Mesodermal cell (in vitro differentiated cells): ENCODE data around the gene TAOK2.
"Not testable (repeated sequence)": the region's sequence is repeated elsewhere in the genome, so short reads cannot be mapped to it uniquely, and the experiment has no call there.

Source experiments
- H3K27ac ChIP-seq: 2 replicates; pipeline ENCODE4 v1.7.0; 2013; ENCODE audit warnings: mild to moderate bottlenecking, low read depth, low read length, moderate library complexity; ENCODE audit not compliant: severe bottlenecking
- H3K36me3 ChIP-seq: 2 replicates; pipeline ENCODE4 v1.7.1; 2013; ENCODE audit warnings: mild to moderate bottlenecking, low read length, moderate library complexity; ENCODE audit not compliant: control insufficient read depth, insufficient read depth
- H3K4me1 ChIP-seq: one replicate; pipeline ENCODE4 v1.7.1; 2013; ENCODE audit warnings: mild to moderate bottlenecking, low read length; ENCODE audit not compliant: insufficient read depth, control insufficient read depth, poor library complexity, severe bottlenecking
- H3K4me3 ChIP-seq: 2 replicates; pipeline ENCODE4 v1.7.0; 2013; ENCODE audit warnings: low read length, control low read depth, mild to moderate bottlenecking; ENCODE audit not compliant: insufficient read depth, poor library complexity, severe bottlenecking; ENCODE audit errors: extremely low read depth
- H3K9me3 ChIP-seq: 2 replicates; pipeline ENCODE4 v1.7.1; 2013; ENCODE audit warnings: mild to moderate bottlenecking, low read length, moderate library complexity; ENCODE audit not compliant: control insufficient read depth
- WGBS, 2 experiments: methylation state at CpG; one replicate each; pipeline ENCODE4 v1.1.5; 2013; ENCODE audit warnings: missing lambda C conversion rate in 2 of 2; ENCODE audit not compliant: insufficient coverage in 2 of 2; 5-methylcytosine and 5-hydroxymethylcytosine counted together

Gene TAOK2

GRCh38 chr16:30006095-30006473, 32.4 kb downstream of the TAOK2 start:
- WGBS, 2 experiments, result 92 to 97% methylated on average over 17 to 18 of the region's 18 CpGs

GRCh38 chr16:30006659-30007377, 33.1 kb downstream of the TAOK2 start:
- WGBS, 2 experiments, result 92 to 94% methylated on average over 25 to 31 of the region's 34 CpGs
- H3K36me3 ChIP-seq, result peaks cover 15% of the 10 kb centered on the region
- H3K27ac ChIP-seq, result no peak overlapping the region
- H3K4me3 ChIP-seq, result no peak overlapping the region
- H3K9me3 ChIP-seq, result no peaks in the 10 kb centered on the region
- no peaks in the 10 kb centered on the region for H3K4me1 ChIP-seq

More at GRCh38 chr16:30006095-30006473, 32.4 kb downstream of the TAOK2 start:
- H3K4me1 ChIP-seq, result no peaks in the 10 kb centered on the region
- H3K9me3 ChIP-seq, result no peaks in the 10 kb centered on the region
- H3K36me3 ChIP-seq, result peaks cover 23% of the 10 kb centered on the region
- no peak overlapping the region for H3K27ac ChIP-seq
- no peak overlapping the region for H3K4me3 ChIP-seq

GRCh38 chr16:30007378-30007895, 33.8 kb downstream of the TAOK2 start:
- Histone ChIP-seq H3K27ac (no peak overlapping the region), H3K4me1 (no peaks in the 10 kb centered on the region), H3K36me3 (peaks cover 11% of the 10 kb centered on the region), H3K4me3 (no peak overlapping the region), H3K9me3 (no peaks in the 10 kb centered on the region)
- WGBS, 2 experiments, result 84 to 89% methylated on average over 10 to 11 of the region's 11 CpGs

DNA sequence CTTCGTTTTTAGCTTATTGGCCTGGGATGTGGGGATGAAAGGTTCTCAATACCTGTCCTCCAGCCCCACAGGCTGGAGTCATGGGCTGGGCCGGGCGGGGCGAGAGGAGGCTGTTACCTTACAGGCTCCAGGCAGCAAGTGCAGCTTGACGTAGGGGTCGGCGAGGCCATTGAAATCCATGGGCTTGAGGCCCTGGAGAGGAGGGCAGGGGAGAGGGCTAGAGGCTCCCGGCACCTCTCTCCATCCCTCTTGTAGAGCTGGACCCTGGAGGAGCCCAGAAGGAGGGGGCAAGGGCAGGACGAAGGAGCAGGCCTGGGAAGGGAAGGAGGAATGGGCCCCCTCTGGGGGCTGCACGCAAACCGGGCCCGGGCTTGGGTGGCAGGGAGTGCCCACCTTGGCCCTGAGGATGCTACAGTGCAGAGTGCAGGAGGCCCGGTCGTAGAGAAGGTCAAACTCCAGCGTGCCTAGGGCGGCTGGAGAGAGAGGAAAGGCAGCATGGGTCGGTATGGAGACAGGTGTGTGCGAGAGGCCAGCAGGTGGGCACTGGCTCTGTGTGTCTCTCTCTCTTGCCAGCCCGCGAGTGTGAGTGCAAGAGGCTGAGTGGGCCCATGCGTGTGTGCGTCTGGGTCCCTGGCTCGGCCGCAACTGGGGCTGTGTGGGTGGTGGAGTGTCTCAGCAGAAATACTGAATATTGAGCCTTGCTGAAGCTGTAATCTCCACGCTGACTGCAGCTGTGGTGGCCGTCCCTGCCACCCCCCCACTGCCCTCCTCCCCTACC, 35.6 kb downstream of the TAOK2 start:
- H3K9me3 ChIP-seq, result no peaks in the 10 kb centered on the region
- H3K4me1 ChIP-seq, result no peaks in the 10 kb centered on the region
- peaks cover 9% of the 10 kb centered on the region for H3K36me3 ChIP-seq
- WGBS, 2 experiments, result 68 to 71% methylated on average over 9 to 22 of the region's 26 CpGs
- H3K27ac ChIP-seq, result no peak overlapping the region
- H3K4me3 ChIP-seq, result no peak overlapping the region

- no peaks in the 10 kb centered on the region for H3K9me3 ChIP-seq
- H3K27ac ChIP-seq, result no peak overlapping the region
- WGBS, 2 experiments, result 42 to 52% methylated on average over 20 to 28 of the region's 34 CpGs
- peaks cover 5% of the 10 kb centered on the region for H3K36me3 ChIP-seq
- H3K4me1 ChIP-seq, result no peaks in the 10 kb centered on the region
- peak overlapping the region; percentile 44 for H3K4me3 ChIP-seq
Observed at GRCh38 chr16:30009990-30010843, 36.5 kb downstream of the TAOK2 start.

- WGBS, 2 experiments, result 0 to 1% methylated on average over 44 to 48 of the region's 99 CpGs
- Histone ChIP-seq H3K27ac (no peak within 1 kb of the TSS), H3K4me1 (no peaks in the 10 kb centered on the region), H3K4me3 (peak within 1 kb of the TSS; percentile 44), H3K36me3 (no peaks in the 10 kb centered on the region), H3K9me3 (no peaks in the 10 kb centered on the region)
Observed at GRCh38 chr16:30010844-30011713, 37.4 kb downstream of the TAOK2 start, which contains the start of gene DOC2A. Gene DOC2A (minus strand): TSS chr16:30011027. CDS start chr16:30010222, 805 bp downstream.

DNA sequence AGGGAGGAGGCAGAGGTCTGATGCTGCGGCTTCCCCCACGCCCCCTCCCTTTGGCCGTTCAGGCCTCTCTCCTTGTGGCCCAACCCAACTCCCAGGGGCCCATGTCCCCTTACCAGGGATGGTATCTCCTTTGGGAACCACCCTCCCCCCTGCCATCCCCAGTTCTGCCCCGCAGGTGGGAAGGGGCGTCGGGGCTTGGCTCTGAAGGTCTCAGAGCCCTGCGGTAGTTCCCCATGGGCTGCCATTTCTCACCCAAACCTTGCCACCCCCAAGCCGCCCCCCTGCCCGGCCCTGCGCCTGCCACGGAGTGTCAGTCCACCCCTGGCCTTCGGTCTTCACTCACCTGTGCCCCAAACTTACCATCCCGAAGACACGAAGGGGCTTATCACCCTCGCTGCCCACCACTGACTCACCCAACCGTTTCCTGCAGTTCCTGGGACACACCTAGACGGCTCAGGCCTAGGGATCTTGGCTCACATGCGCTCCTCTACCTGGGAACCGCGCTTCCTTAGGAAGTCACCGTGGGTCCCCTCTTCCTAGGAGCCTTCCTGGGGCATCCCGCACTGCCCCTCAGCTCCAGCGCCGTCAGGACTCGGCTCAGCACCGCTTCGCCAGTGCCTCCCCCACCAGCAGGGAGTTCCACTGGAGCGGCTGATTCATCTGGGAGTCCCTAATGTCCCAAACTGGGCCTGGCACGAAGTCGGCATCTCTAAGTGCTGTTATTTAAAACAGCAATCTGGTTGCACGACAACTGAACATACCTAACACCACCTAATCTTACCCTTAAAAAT, 38.2 kb downstream of the TAOK2 start:
- peak overlapping the region; percentile 44 for H3K4me3 ChIP-seq
- H3K36me3 ChIP-seq, result no peaks in the 10 kb centered on the region
- no peaks in the 10 kb centered on the region for H3K9me3 ChIP-seq
- WGBS, 2 experiments, result 18 to 25% methylated on average over 26 to 29 of the region's 31 CpGs
- no peak overlapping the region for H3K27ac ChIP-seq
- H3K4me1 ChIP-seq, result no peaks in the 10 kb centered on the region

- H3K4me3 ChIP-seq, H3K27ac ChIP-seq, H3K9me3 ChIP-seq, H3K36me3 ChIP-seq, H3K4me1 ChIP-seq: not testable (repeated sequence)
- WGBS, 2 experiments, result 72 to 94% methylated on average over 8 to 11 of the region's 14 CpGs
Observed at GRCh38 chr16:30012598-30012997, 38.9 kb downstream of the TAOK2 start.

GRCh38 chr16:30015450-30015849, 41.8 kb downstream of the TAOK2 start:
- H3K36me3 ChIP-seq, H3K4me1 ChIP-seq, H3K9me3 ChIP-seq, H3K4me3 ChIP-seq, H3K27ac ChIP-seq: not testable (repeated sequence)
- 91 to 98% methylated on average over 7 of the region's 7 CpGs for WGBS, 2 experiments
